IMR-90 (cell line): ENCODE results near the gene RBP2. TPM values are rescaled to one million over a fixed set of nuclear protein-coding genes. Genes with fewer than 3 reads are reported as not detected.

Source experiments
- ATAC-seq: fragments of 200-7000 bp; cut with Tn5 transposase; 2 replicates; pipeline ENCODE4 v1.9.1; 2020; ENCODE audit warnings: low read depth, mild to moderate bottlenecking, moderate library complexity
- BruUV-seq: library from RNA; stranded (reverse); fragments of 400-500 nt; replicated peaks from 2 replicates; lab custom pipeline; 2021; lab: Mats Ljungman, UMichigan
- CTCF ChIA-PET: fragments of 300-600 bp; formaldehyde crosslinking; extraction: SDS; loops from one replicate; lab custom pipeline; 2021; ENCODE audit warnings: antibody characterized with exemption; lab: Yijun Ruan, JAX
- POLR2A ChIA-PET: fragments of 300-600 bp; sonication (Branson Sonifier 250); formaldehyde crosslinking; loops from one replicate; lab custom pipeline; 2022; ENCODE audit warnings: antibody characterized with exemption; ENCODE audit not compliant: unreplicated experiment; lab: Charles Lee
- DNase-seq: peaks from one replicate; pipeline ENCODE4 v3.0.0; 2013
- H2AFZ ChIP-seq: replicated peaks from 2 replicates; pipeline ENCODE3; 2013; ENCODE audit warnings: low read length, mild to moderate bottlenecking; ENCODE audit not compliant: poor library complexity
- H2AK5ac ChIP-seq: 2 replicates; pipeline ENCODE4 v1.6.1; 2013; ENCODE audit warnings: low read depth, low read length, inconsistent platforms
- H2AK9ac ChIP-seq: replicated peaks from 2 replicates; pipeline ENCODE3; 2013; ENCODE audit warnings: mild to moderate bottlenecking, low read depth, low read length, moderate library complexity; ENCODE audit not compliant: poor library complexity
- H2BK120ac ChIP-seq: 2 replicates; pipeline ENCODE4 v1.6.1; 2013; ENCODE audit warnings: low read depth, low read length, inconsistent platforms
- H2BK15ac ChIP-seq: 3 replicates; pipeline ENCODE4 v1.6.1; 2013; ENCODE audit warnings: low read depth, low read length, inconsistent platforms
- H2BK20ac ChIP-seq: 2 replicates; pipeline ENCODE4 v1.6.1; 2013; ENCODE audit warnings: low read depth, mild to moderate bottlenecking, inconsistent platforms, low read length, moderate library complexity
- H2BK5ac ChIP-seq: 2 replicates; pipeline ENCODE4 v1.6.1; 2013; ENCODE audit warnings: mild to moderate bottlenecking, low read depth, low read length, inconsistent platforms; ENCODE audit not compliant: poor library complexity, severe bottlenecking
- H3K14ac ChIP-seq: replicated peaks from 2 replicates; pipeline ENCODE4 v1.6.1; 2013; ENCODE audit warnings: low read depth, low read length, inconsistent platforms
- H3K18ac ChIP-seq: 2 replicates; pipeline ENCODE4 v1.6.1; 2013; ENCODE audit warnings: low read depth, low read length, control low read depth
- H3K23ac ChIP-seq: 2 replicates; pipeline ENCODE4 v1.6.1; 2013; ENCODE audit warnings: low read depth, low read length, inconsistent platforms
- H3K27ac ChIP-seq: 2 replicates; pipeline ENCODE4 v1.5.1; 2013; ENCODE audit warnings: mild to moderate bottlenecking, control low read depth, low read length; ENCODE audit not compliant: insufficient read depth
- H3K27me3 ChIP-seq: 2 replicates; pipeline ENCODE4 v1.6.1; 2013; ENCODE audit warnings: low read length; ENCODE audit not compliant: control insufficient read depth, insufficient read depth
- H3K36me3 ChIP-seq: 2 replicates; pipeline ENCODE4 v1.6.1; 2013; ENCODE audit warnings: low read length, mixed read lengths; ENCODE audit not compliant: control insufficient read depth, insufficient read depth
- H3K4ac ChIP-seq: 2 replicates; pipeline ENCODE4 v1.6.1; 2013; ENCODE audit warnings: low read depth, low read length, inconsistent platforms
- H3K4me1 ChIP-seq: 2 replicates; pipeline ENCODE4 v1.6.1; 2013; ENCODE audit warnings: low read length, mixed read lengths; ENCODE audit not compliant: control insufficient read depth, insufficient read depth
- H3K4me2 ChIP-seq: 2 replicates; pipeline ENCODE4 v1.6.1; 2013; ENCODE audit warnings: low read depth, mild to moderate bottlenecking, control low read depth, low read length, moderate library complexity
- H3K4me3 ChIP-seq: 2 replicates; pipeline ENCODE4 v1.5.1; 2013; ENCODE audit warnings: low read depth, mild to moderate bottlenecking, control low read depth, low read length, moderate library complexity; ENCODE audit not compliant: insufficient read depth
- H3K56ac ChIP-seq: 2 replicates; pipeline ENCODE4 v1.6.1; 2013; ENCODE audit warnings: low read length, inconsistent platforms; ENCODE audit not compliant: insufficient read depth; ENCODE audit errors: extremely low read depth
- H3K79me1 ChIP-seq, 2 experiments: 2 replicates each; pipeline ENCODE4 v1.6.1; 2013; ENCODE audit warnings: low read length in 2 of 2, inconsistent platforms in 1 of 2, low read depth in 1 of 2
- H3K9ac ChIP-seq: 2 replicates; pipeline ENCODE4 v1.6.1; 2013; ENCODE audit warnings: low read depth, low read length, control low read depth
- H3K9me1 ChIP-seq: 2 replicates; pipeline ENCODE4 v1.6.1; 2013; ENCODE audit warnings: low read length, inconsistent platforms; ENCODE audit not compliant: insufficient read depth
- H3K9me3 ChIP-seq: 2 replicates; pipeline ENCODE4 v1.6.1; 2013; ENCODE audit warnings: low read length; ENCODE audit not compliant: control insufficient read depth, insufficient read depth
- H4K20me1 ChIP-seq: 2 replicates; pipeline ENCODE4 v1.6.1; 2013; ENCODE audit warnings: low read length, inconsistent platforms; ENCODE audit not compliant: insufficient read depth
- H4K5ac ChIP-seq: 2 replicates; pipeline ENCODE4 v1.6.1; 2013; ENCODE audit warnings: mild to moderate bottlenecking, low read depth, low read length, control low read depth
- H4K8ac ChIP-seq, 2 experiments: 2 replicates each; pipeline ENCODE4 v1.6.1; 2013; ENCODE audit warnings: low read depth in 2 of 2, low read length in 2 of 2, control low read depth in 1 of 2, inconsistent platforms in 1 of 2
- H4K91ac ChIP-seq: 2 replicates; pipeline ENCODE4 v1.6.1; 2013; ENCODE audit warnings: low read depth, low read length, inconsistent platforms; ENCODE audit not compliant: insufficient read depth
- BHLHE40 ChIP-seq: fragments of 150-350 bp; IDR thresholded peaks from 2 replicates; pipeline ENCODE4 v1.6.1; 2016; ENCODE audit warnings: mild to moderate bottlenecking, low read depth, low read length
- CEBPB ChIP-seq: IDR thresholded peaks from 2 replicates; pipeline ENCODE4 v1.6.1; 2012; ENCODE audit warnings: low read depth, low read length, improper control_type of control experiment
- FOS ChIP-seq: fragments of 150-350 bp; IDR thresholded peaks from 2 replicates; pipeline ENCODE4 v1.6.1; 2016; ENCODE audit warnings: low read depth, low read length
- MAFK ChIP-seq: IDR thresholded peaks from 2 replicates; pipeline ENCODE4 v1.6.1; 2012; ENCODE audit warnings: low read depth, low read length, improper control_type of control experiment
- MAZ ChIP-seq: IDR thresholded peaks from 2 replicates; pipeline ENCODE4 v1.6.1; 2012; ENCODE audit warnings: low read depth, mild to moderate bottlenecking, low read length, improper control_type of control experiment, moderate library complexity, borderline replicate concordance
- NFE2L2 ChIP-seq: fragments of 150-350 bp; IDR thresholded peaks from 2 replicates; pipeline ENCODE4 v1.6.1; 2016; ENCODE audit warnings: low read depth, mild to moderate bottlenecking, low read length
- POLR2A ChIP-seq: IDR thresholded peaks from 2 replicates; pipeline ENCODE4 v1.6.1; 2012; ENCODE audit warnings: mild to moderate bottlenecking, low read depth, low read length
- RAD21 ChIP-seq: IDR thresholded peaks from 2 replicates; pipeline ENCODE4 v1.6.1; 2012; ENCODE audit warnings: low read length, improper control_type of control experiment
- SMC3 ChIP-seq: fragments of 150-350 bp; IDR thresholded peaks from 2 replicates; pipeline ENCODE4 v1.6.1; 2016; ENCODE audit warnings: low read depth, mild to moderate bottlenecking, antibody characterized with exemption, low read length, moderate library complexity
- WGBS, 2 experiments: methylation state at CpG; one replicate each; pipeline versions ENCODE4 v1.1.5 to v1.1.7; 2013; ENCODE audit warnings: missing lambda C conversion rate in 2 of 2; ENCODE audit not compliant: insufficient read length in 1 of 2; ENCODE audit errors: extremely low coverage in 2 of 2; 5-methylcytosine and 5-hydroxymethylcytosine counted together
- dilution Hi-C: fragments of 300-500 bp; cut with HindIII; formaldehyde crosslinking; loops from one replicate; pipeline ENCODE4 v1.14.3; 2018; ENCODE audit warnings: low sequenced_read_pairs; ENCODE audit not compliant: unreplicated experiment
- in situ Hi-C: fragments of 300-500 bp; cut with MboI; formaldehyde crosslinking; loops from 3 replicates; pipeline ENCODE4 v1.14.3; 2019; ENCODE audit warnings: low sequenced_read_pairs, inconsistent platforms, mixed read lengths
- intact Hi-C: fragments of 100-400 bp; cut with micrococcal nuclease; formaldehyde crosslinking; loops from 2 replicates; pipeline ENCODE4 v1.10.0; 2022
- polyA plus RNA-seq, 3 experiments: library from polyadenylated mRNA; depleted of rRNA; stranded (reverse); fragments of >200 nt; gene quantifications; 2 replicates each; pipeline ENCODE4 v1.2.3, GENCODE V29; 2012; ENCODE audit warnings: low replicate concordance in 1 of 3
- total RNA-seq: library from RNA; depleted of rRNA; stranded (reverse); fragments of >200 nt; gene quantifications from 2 replicates; pipeline ENCODE4 v1.2.3, GENCODE V29; 2012
- TF ChIP-seq, protein P1 (sequence below): fragments of 150-350 bp; IDR thresholded peaks from 2 replicates; pipeline ENCODE4 v1.6.1; 2017; ENCODE audit warnings: mild to moderate bottlenecking, antibody characterized with exemption, low read length, low read depth
- TF ChIP-seq, protein P2 (sequence below): conservative IDR thresholded peaks from 2 replicates; pipeline ENCODE4 v1.5.1; 2012; ENCODE audit warnings: mild to moderate bottlenecking, low read depth, low read length, improper control_type of control experiment

The RBP2 gene
- total and polyA plus RNA-seq, 2 of the 4 experiments (the other 2 are of a cell fraction), result not detected

DNA sequence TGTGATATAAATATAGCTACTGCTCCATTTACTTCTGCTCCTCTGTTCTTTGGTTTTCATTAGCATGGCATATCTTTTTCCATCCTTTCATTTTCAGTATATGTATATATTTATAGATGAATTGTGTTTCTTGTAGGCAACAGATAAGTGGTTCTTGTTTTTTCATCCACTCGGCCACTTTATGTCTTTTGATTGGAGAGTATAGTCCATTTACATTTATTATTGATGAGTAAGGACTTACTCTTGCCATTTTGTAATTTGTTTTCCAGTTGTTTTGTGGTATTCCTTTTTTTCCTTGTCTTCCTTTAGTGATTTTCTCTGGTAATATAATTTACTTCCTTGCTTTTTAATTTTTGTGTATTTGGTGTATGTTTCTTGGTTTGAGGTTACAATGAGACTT is 60.0 kb downstream of the RBP2 start:
- Histone ChIP-seq H3K9me1 (no peaks in the 10 kb centered on the region; the same call in 1 of the 2 replicates), H3K9ac (no peak overlapping the region), H3K4ac (no peak overlapping the region), H2AK9ac (no peak overlapping the region), H3K79me1 (no peaks in the 10 kb centered on the region), H3K56ac (no peak overlapping the region), H3K27ac (no peak overlapping the region), H2BK20ac (no peak overlapping the region), H2BK15ac (no peak overlapping the region), H2BK120ac (no peak overlapping the region), H4K8ac (no peak overlapping the region), H4K91ac (no peak overlapping the region), H2AK5ac (no peak overlapping the region), H3K36me3 (no peaks in the 10 kb centered on the region), H3K27me3 (no peaks in the 10 kb centered on the region), H3K4me1 (no peaks in the 10 kb centered on the region), H3K4me3 (no peak overlapping the region), H4K20me1 (no peaks in the 10 kb centered on the region), H3K9me3 (no peaks in the 10 kb centered on the region), H3K14ac (no peak overlapping the region), H3K23ac (no peak overlapping the region), H2AFZ (no peak overlapping the region), H2BK5ac (no peak overlapping the region), H3K4me2 (no peak overlapping the region), H4K5ac (no peak overlapping the region), H3K18ac (no peak overlapping the region)
- in situ Hi-C loops (no loop called here), dilution Hi-C loops (no loop called here), intact Hi-C loops (no loop called here)
- POLR2A ChIA-PET, result no interaction called here
- no TSS peak for BruUV-seq
- no peak for TF ChIP-seq CEBPB
- no peak for TF ChIP-seq FOS
- no peak for TF ChIP-seq MAFK
- TF ChIP-seq MAZ, result no peak
- no peak for TF ChIP-seq POLR2A
- no peak for TF ChIP-seq NFE2L2
- no peak for TF ChIP-seq RAD21
- no peak for TF ChIP-seq SMC3
- TF ChIP-seq, protein P1, sequence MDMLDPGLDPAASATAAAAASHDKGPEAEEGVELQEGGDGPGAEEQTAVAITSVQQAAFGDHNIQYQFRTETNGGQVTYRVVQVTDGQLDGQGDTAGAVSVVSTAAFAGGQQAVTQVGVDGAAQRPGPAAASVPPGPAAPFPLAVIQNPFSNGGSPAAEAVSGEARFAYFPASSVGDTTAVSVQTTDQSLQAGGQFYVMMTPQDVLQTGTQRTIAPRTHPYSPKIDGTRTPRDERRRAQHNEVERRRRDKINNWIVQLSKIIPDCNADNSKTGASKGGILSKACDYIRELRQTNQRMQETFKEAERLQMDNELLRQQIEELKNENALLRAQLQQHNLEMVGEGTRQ, result no peak
- no peak for TF ChIP-seq BHLHE40
- TF ChIP-seq, protein P2, sequence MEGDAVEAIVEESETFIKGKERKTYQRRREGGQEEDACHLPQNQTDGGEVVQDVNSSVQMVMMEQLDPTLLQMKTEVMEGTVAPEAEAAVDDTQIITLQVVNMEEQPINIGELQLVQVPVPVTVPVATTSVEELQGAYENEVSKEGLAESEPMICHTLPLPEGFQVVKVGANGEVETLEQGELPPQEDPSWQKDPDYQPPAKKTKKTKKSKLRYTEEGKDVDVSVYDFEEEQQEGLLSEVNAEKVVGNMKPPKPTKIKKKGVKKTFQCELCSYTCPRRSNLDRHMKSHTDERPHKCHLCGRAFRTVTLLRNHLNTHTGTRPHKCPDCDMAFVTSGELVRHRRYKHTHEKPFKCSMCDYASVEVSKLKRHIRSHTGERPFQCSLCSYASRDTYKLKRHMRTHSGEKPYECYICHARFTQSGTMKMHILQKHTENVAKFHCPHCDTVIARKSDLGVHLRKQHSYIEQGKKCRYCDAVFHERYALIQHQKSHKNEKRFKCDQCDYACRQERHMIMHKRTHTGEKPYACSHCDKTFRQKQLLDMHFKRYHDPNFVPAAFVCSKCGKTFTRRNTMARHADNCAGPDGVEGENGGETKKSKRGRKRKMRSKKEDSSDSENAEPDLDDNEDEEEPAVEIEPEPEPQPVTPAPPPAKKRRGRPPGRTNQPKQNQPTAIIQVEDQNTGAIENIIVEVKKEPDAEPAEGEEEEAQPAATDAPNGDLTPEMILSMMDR, result no peak
- WGBS, 2 experiments, result no CpG with 5 or more reads among the region's 1 CpG
- CTCF ChIA-PET, result no interaction called here
- ATAC-seq (no peak), DNase-seq (no peak)
